Measurements from ENCODE around the gene CGB5.
"Not testable (repeated sequence)": the region's sequence is repeated elsewhere in the genome, so short reads cannot be mapped to it uniquely, and the experiment has no call there.

GRCh38 chr19:49038557-49039276 lies 4.9 kb upstream of the CGB5 start:
- TF ChIP-seq CTCF, MAX (IDR thresholded peaks at IDR 0.05; ENCODE audit: low read depth, low read length): not testable (repeated sequence)

Measured in NB4 (cell line).